ENCODE results near the gene ZNF609. TPM values are rescaled to one million over a fixed set of nuclear protein-coding genes. Genes with fewer than 3 reads are reported as not detected.

Gene ZNF609
- total RNA-seq, 1 donor from 2014 or later = 80.5 TPM

DNA sequence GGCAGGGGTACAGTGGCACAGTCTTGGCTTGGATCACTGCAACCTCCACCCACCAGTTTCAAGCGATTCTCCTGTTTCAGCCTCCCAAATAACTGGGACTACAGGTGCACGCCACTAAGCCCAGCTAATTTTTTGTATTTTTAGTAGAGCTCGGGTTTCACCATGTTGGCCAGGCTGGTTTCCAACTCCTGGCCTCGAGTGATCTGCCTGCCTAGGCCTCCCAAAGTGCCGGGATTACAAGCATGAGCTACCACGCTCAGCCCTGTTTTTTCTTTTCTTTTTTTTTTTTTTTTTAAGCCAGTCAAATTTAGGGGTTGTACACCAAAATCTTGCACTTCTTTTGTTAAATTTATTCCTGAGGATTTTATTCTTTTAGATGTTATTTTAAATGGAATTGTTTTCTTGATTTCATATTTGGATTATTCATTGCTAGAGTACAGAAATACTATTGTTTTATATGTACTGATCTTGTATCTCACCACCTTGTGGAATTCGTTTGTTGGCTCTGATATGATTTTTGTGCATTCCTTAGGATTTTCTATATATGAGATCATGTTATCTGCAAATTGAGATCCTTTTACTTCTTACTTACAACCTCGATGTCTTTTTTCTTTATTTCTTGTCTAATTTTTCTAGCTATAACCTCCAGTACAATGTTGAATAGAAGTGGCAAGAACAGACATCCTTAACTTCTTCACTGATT lies 65.6 kb downstream of the ZNF609 start:
- peaks cover 3% of the 10 kb centered on the region for H3K36me3 Mint-ChIP-seq (ENCODE audit: unreplicated experiment)
- peaks cover 6% of the 10 kb centered on the region for H3K27me3 Mint-ChIP-seq (ENCODE audit: unreplicated experiment)
- TF ChIP-seq, protein P1, sequence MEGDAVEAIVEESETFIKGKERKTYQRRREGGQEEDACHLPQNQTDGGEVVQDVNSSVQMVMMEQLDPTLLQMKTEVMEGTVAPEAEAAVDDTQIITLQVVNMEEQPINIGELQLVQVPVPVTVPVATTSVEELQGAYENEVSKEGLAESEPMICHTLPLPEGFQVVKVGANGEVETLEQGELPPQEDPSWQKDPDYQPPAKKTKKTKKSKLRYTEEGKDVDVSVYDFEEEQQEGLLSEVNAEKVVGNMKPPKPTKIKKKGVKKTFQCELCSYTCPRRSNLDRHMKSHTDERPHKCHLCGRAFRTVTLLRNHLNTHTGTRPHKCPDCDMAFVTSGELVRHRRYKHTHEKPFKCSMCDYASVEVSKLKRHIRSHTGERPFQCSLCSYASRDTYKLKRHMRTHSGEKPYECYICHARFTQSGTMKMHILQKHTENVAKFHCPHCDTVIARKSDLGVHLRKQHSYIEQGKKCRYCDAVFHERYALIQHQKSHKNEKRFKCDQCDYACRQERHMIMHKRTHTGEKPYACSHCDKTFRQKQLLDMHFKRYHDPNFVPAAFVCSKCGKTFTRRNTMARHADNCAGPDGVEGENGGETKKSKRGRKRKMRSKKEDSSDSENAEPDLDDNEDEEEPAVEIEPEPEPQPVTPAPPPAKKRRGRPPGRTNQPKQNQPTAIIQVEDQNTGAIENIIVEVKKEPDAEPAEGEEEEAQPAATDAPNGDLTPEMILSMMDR (IDR thresholded peaks at IDR 0.05; ENCODE audit: partially characterized antibody, unreplicated experiment) = no peak
- no peak overlapping the region for H3K4me3 Mint-ChIP-seq (ENCODE audit: unreplicated experiment)
- no peak overlapping the region for H3K27ac Mint-ChIP-seq (ENCODE audit: unreplicated experiment)
- peaks cover 25% of the 10 kb centered on the region for H3K4me1 Mint-ChIP-seq (ENCODE audit: low read depth, unreplicated experiment)
- no peak for DNase-seq
- no peaks in the 10 kb centered on the region for H3K9me3 Mint-ChIP-seq (ENCODE audit: unreplicated experiment)

DNA sequence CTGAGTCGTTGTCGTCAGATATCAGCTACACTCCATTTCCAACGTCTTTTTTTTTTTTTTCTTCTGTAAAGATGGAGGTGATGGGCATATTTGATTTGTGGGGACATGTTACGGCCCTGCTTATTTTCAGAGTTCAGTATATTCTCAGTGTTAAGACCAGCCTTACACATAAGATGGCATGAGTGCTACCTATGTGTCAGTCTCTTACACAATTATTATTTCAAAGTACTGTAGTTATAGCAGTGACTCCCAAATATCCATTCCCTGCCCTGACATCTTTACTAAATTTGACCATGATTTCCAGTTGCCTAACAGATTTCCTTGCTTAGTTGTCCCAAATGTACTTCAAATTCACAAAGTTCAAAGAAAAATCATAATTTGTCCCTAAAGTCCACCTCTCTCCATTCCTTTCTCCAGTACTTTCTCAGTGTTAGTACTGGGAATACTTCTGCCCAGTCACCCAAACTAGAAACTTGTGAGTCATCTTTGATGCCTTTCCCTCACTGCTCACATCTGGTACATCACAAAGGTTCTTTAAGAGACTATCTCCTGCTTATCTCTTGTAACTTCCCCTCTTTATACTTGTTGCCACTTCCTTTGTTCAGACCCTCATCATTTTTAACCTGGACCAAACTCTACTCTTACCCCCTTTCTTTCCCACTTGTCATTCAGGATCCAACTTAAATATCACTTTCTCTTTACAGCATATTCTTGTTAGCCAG lies 67.0 kb downstream of the ZNF609 start:
- H3K27ac Mint-ChIP-seq (ENCODE audit: unreplicated experiment) = no peak overlapping the region
- H3K27me3 Mint-ChIP-seq (ENCODE audit: unreplicated experiment) = peaks cover 10% of the 10 kb centered on the region
- no peaks in the 10 kb centered on the region for H3K9me3 Mint-ChIP-seq (ENCODE audit: unreplicated experiment)
- no peak overlapping the region for H3K4me3 Mint-ChIP-seq (ENCODE audit: unreplicated experiment)
- TF ChIP-seq, protein P1 (IDR thresholded peaks at IDR 0.05; ENCODE audit: partially characterized antibody, unreplicated experiment) = no peak
- DNase-seq = no peak
- H3K4me1 Mint-ChIP-seq (ENCODE audit: low read depth, unreplicated experiment) = peaks cover 19% of the 10 kb centered on the region
- H3K36me3 Mint-ChIP-seq (ENCODE audit: unreplicated experiment) = peaks cover 3% of the 10 kb centered on the region

DNA sequence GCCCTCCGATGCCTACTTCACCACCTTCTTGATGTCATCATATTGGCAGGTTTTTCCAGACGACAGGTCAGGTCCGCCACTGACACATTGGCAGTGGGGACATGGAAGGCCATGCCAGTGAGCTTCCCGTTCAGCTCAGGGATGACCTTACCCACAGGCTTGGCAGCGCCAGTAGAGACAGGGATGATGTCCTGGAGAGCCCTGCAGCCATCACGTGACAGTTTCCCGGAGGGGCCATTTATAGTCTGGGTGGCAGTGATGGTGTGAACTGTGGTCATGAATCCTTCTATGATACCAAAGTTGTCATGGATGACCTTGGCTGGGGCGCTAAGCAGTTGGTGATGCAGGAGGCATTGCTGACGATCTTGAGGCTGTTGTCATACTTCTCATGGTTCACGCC lies 68.5 kb downstream of the ZNF609 start:
- Mint-ChIP-seq H3K9me3 (ENCODE audit: unreplicated experiment) (no peaks in the 10 kb centered on the region), H3K36me3 (ENCODE audit: unreplicated experiment) (peaks cover 3% of the 10 kb centered on the region), H3K27me3 (ENCODE audit: unreplicated experiment) (peaks cover 10% of the 10 kb centered on the region), H3K27ac (ENCODE audit: unreplicated experiment) (no peak overlapping the region), H3K4me3 (ENCODE audit: unreplicated experiment) (no peak overlapping the region), H3K4me1 (ENCODE audit: low read depth, unreplicated experiment) (peaks cover 17% of the 10 kb centered on the region)
- no peak for DNase-seq
- TF ChIP-seq, protein P1 (IDR thresholded peaks at IDR 0.05; ENCODE audit: partially characterized antibody, unreplicated experiment) = no peak

DNA sequence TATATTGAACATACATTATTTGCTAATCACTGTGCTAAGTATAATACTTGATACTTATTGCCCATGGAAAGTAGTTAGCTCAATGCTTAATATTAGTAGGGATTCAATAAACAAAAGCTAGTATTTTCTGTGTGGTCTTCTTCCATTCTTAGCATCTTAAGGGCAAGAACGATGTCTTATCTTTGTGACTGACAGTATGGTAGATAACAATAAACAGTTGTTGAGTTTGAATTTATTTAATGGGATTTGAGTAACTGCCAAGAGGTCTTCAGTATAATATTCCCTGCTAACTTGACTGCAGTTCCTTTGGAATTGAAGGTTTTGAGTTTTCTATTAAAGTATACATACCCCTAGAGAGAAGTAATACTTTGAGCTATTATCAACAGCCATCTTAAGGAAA lies 70.1 kb downstream of the ZNF609 start:
- Mint-ChIP-seq H3K27me3 (ENCODE audit: unreplicated experiment) (peaks cover 12% of the 10 kb centered on the region), H3K4me3 (ENCODE audit: unreplicated experiment) (no peak overlapping the region), H3K4me1 (ENCODE audit: low read depth, unreplicated experiment) (peaks cover 17% of the 10 kb centered on the region), H3K27ac (ENCODE audit: unreplicated experiment) (no peak overlapping the region), H3K36me3 (ENCODE audit: unreplicated experiment) (peaks cover 3% of the 10 kb centered on the region), H3K9me3 (ENCODE audit: unreplicated experiment) (no peaks in the 10 kb centered on the region)
- DNase-seq = no peak
- TF ChIP-seq, protein P1 (IDR thresholded peaks at IDR 0.05; ENCODE audit: partially characterized antibody, unreplicated experiment) = no peak

DNA sequence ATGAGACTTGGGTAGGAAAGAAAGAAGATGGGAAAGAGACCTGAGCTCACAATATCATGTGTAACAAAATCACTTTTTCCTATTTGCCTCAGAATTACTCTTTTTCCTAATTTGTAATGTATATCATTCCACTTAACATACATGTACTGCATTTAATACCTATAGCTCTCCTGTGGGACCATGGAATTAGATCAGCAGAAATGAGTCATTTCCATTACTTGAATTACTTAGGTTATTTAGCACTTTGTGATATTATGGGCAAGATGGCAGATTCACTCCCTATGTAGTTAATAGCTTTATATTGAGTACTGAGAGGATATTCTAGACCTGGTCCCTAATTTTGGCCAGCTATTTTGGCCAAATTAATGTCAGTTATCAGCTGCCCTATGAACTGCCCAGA lies 70.5 kb downstream of the ZNF609 start:
- H3K27me3 Mint-ChIP-seq (ENCODE audit: unreplicated experiment) = peaks cover 12% of the 10 kb centered on the region
- DNase-seq = no peak
- H3K36me3 Mint-ChIP-seq (ENCODE audit: unreplicated experiment) = peaks cover 3% of the 10 kb centered on the region
- H3K27ac Mint-ChIP-seq (ENCODE audit: unreplicated experiment) = no peak overlapping the region
- H3K4me3 Mint-ChIP-seq (ENCODE audit: unreplicated experiment) = no peak overlapping the region
- H3K4me1 Mint-ChIP-seq (ENCODE audit: low read depth, unreplicated experiment) = peaks cover 17% of the 10 kb centered on the region
- TF ChIP-seq, protein P1 (IDR thresholded peaks at IDR 0.05; ENCODE audit: partially characterized antibody, unreplicated experiment) = no peak
- no peaks in the 10 kb centered on the region for H3K9me3 Mint-ChIP-seq (ENCODE audit: unreplicated experiment)

All from glutamatergic neuron (in vitro differentiated cells).